Ectodermal cell (in vitro differentiated cells): Measurements from ENCODE around the gene IFT43.

ENCODE experiments used
- H3K27ac ChIP-seq: 2 replicates; pipeline ENCODE4 v1.7.0; 2013; ENCODE audit warnings: mild to moderate bottlenecking, low read depth, low read length; ENCODE audit not compliant: insufficient read depth, poor library complexity, severe bottlenecking
- H3K27me3 ChIP-seq: 2 replicates; pipeline ENCODE4 v1.7.0; 2013; ENCODE audit warnings: mild to moderate bottlenecking, low read length; ENCODE audit not compliant: insufficient read depth, control insufficient read depth, poor library complexity, severe bottlenecking
- H3K36me3 ChIP-seq: one replicate; pipeline ENCODE4 v1.7.0; 2013; ENCODE audit warnings: low read length; ENCODE audit not compliant: control insufficient read depth, insufficient read depth
- H3K4me1 ChIP-seq: one replicate; pipeline ENCODE4 v1.7.0; 2013; ENCODE audit warnings: low read length; ENCODE audit not compliant: control insufficient read depth, insufficient read depth
- H3K4me3 ChIP-seq: 2 replicates; pipeline ENCODE4 v1.7.0; 2013; ENCODE audit warnings: low read depth, low read length, control low read depth; ENCODE audit not compliant: insufficient read depth
- H3K9me3 ChIP-seq: 2 replicates; pipeline ENCODE4 v1.7.0; 2013; ENCODE audit warnings: mild to moderate bottlenecking, low read length, moderate library complexity; ENCODE audit not compliant: control insufficient read depth
- WGBS, 2 experiments: methylation state at CpG; one replicate each; pipeline ENCODE4 v1.1.7; 2013; ENCODE audit warnings: missing lambda C conversion rate in 2 of 2; 5-methylcytosine and 5-hydroxymethylcytosine counted together

IFT43 gene

GRCh38 chr14:76101391-76102379, 116.1 kb downstream of the IFT43 start:
- Histone ChIP-seq H3K4me1 (peaks cover 10% of the 10 kb centered on the region), H3K27me3 (no peaks in the 10 kb centered on the region), H3K9me3 (no peaks in the 10 kb centered on the region), H3K27ac (no peak overlapping the region), H3K36me3 (no peaks in the 10 kb centered on the region), H3K4me3 (no peak overlapping the region)
- 87% methylated on average over 9 to 10 of the region's 10 CpGs for WGBS, 2 experiments

GRCh38 chr14:76104802-76105355, 119.3 kb downstream of the IFT43 start:
- Histone ChIP-seq H3K36me3 (no peaks in the 10 kb centered on the region), H3K9me3 (no peaks in the 10 kb centered on the region), H3K4me3 (no peak overlapping the region), H3K27ac (no peak overlapping the region), H3K4me1 (peaks cover 5% of the 10 kb centered on the region), H3K27me3 (no peaks in the 10 kb centered on the region)
- WGBS, 2 experiments = 88 to 89% methylated on average over 8 of the region's 8 CpGs

- H3K36me3 ChIP-seq = no peaks in the 10 kb centered on the region
- H3K9me3 ChIP-seq = no peaks in the 10 kb centered on the region
- no peaks in the 10 kb centered on the region for H3K27me3 ChIP-seq
- H3K27ac ChIP-seq = no peak overlapping the region
- WGBS, 2 experiments = 85 to 96% methylated on average over 2 of the region's 2 CpGs
- no peak overlapping the region for H3K4me3 ChIP-seq
- peaks cover 5% of the 10 kb centered on the region for H3K4me1 ChIP-seq
Measured at GRCh38 chr14:76106188-76106587, 120.6 kb downstream of the IFT43 start.

- H3K27me3 ChIP-seq = no peaks in the 10 kb centered on the region
- no peak overlapping the region for H3K4me3 ChIP-seq
- no peaks in the 10 kb centered on the region for H3K9me3 ChIP-seq
- WGBS, 2 experiments = 90 to 95% methylated on average over 13 to 14 of the region's 14 CpGs
- H3K36me3 ChIP-seq = no peaks in the 10 kb centered on the region
- H3K4me1 ChIP-seq = peaks cover 7% of the 10 kb centered on the region
- no peak overlapping the region for H3K27ac ChIP-seq
Measured at GRCh38 chr14:76109087-76109880, 123.7 kb downstream of the IFT43 start.

- no peaks in the 10 kb centered on the region for H3K36me3 ChIP-seq
- no peaks in the 10 kb centered on the region for H3K27me3 ChIP-seq
- 69 to 72% methylated on average over 22 of the region's 22 CpGs for WGBS, 2 experiments
- no peak overlapping the region for H3K27ac ChIP-seq
- no peaks in the 10 kb centered on the region for H3K9me3 ChIP-seq
- H3K4me3 ChIP-seq = no peak overlapping the region
- peaks cover 11% of the 10 kb centered on the region for H3K4me1 ChIP-seq
Measured at GRCh38 chr14:76112889-76113624, 127.5 kb downstream of the IFT43 start.

- Histone ChIP-seq H3K27me3 (no peaks in the 10 kb centered on the region), H3K36me3 (no peaks in the 10 kb centered on the region), H3K27ac (no peak overlapping the region), H3K4me3 (no peak overlapping the region), H3K9me3 (no peaks in the 10 kb centered on the region), H3K4me1 (peaks cover 12% of the 10 kb centered on the region)
- 50 to 51% methylated on average over 8 of the region's 8 CpGs for WGBS, 2 experiments
Measured at GRCh38 chr14:76113691-76114090, 128.1 kb downstream of the IFT43 start.

- WGBS, 2 experiments = 79 to 82% methylated on average over 1 of the region's 2 CpGs
Measured at GRCh38 chr14:76115010-76115422, 129.5 kb downstream of the IFT43 start.

GRCh38 chr14:76117789-76118484, 132.4 kb downstream of the IFT43 start:
- Histone ChIP-seq H3K4me1 (peaks cover 12% of the 10 kb centered on the region), H3K36me3 (no peaks in the 10 kb centered on the region), H3K4me3 (no peak overlapping the region), H3K27ac (no peak overlapping the region), H3K27me3 (no peaks in the 10 kb centered on the region), H3K9me3 (no peaks in the 10 kb centered on the region)
- 77 to 80% methylated on average over 16 of the region's 16 CpGs for WGBS, 2 experiments

More at GRCh38 chr14:76115010-76115422, 129.5 kb downstream of the IFT43 start:
- Histone ChIP-seq H3K27me3 (no peaks in the 10 kb centered on the region), H3K36me3 (no peaks in the 10 kb centered on the region), H3K4me1 (peaks cover 12% of the 10 kb centered on the region), H3K27ac (no peak overlapping the region), H3K4me3 (no peak overlapping the region), H3K9me3 (no peaks in the 10 kb centered on the region)

- peaks cover 8% of the 10 kb centered on the region for H3K4me1 ChIP-seq
- H3K9me3 ChIP-seq = no peaks in the 10 kb centered on the region
- H3K36me3 ChIP-seq = no peaks in the 10 kb centered on the region
- H3K27me3 ChIP-seq = no peaks in the 10 kb centered on the region
- H3K27ac ChIP-seq = no peak overlapping the region
- H3K4me3 ChIP-seq = no peak overlapping the region
- WGBS, 2 experiments = 92 to 96% methylated on average over 4 of the region's 4 CpGs
Measured at GRCh38 chr14:76118594-76118993, 133.0 kb downstream of the IFT43 start.
